Colonic mucosa (tissue), 4 donors: ENCODE measurements around the gene CENPV. TPM values are rescaled to one million over a fixed set of nuclear protein-coding genes. Genes with fewer than 3 reads are reported as not detected.

Source experiments
- DNase-seq: peaks from one replicate; pipeline ENCODE4 v3.0.0-alpha.2; 2020
- H3K27ac ChIP-seq: fragments of 200-600 bp; one replicate; pipeline ENCODE4 v1.8.0; 2021
- H3K27me3 ChIP-seq: fragments of 200-600 bp; one replicate; pipeline ENCODE4 v1.8.0; 2021
- H3K36me3 ChIP-seq: fragments of 200-600 bp; one replicate; pipeline ENCODE4 v1.8.0; 2021
- H3K4me1 ChIP-seq: fragments of 200-600 bp; one replicate; pipeline ENCODE4 v1.8.0; 2021; ENCODE audit warnings: mild to moderate bottlenecking
- H3K4me3 ChIP-seq: fragments of 200-600 bp; one replicate; pipeline ENCODE4 v1.8.0; 2021
- H3K9ac ChIP-seq, 2 donors: one replicate each; pipeline ENCODE4 v1.7.0; 2013; ENCODE audit warnings: control low read depth in 2 of 2, low read depth in 2 of 2, low read length in 2 of 2
- H3K9me3 ChIP-seq: fragments of 200-600 bp; one replicate; pipeline ENCODE4 v1.8.0; 2021
- CTCF ChIP-seq: fragments of 200-600 bp; IDR thresholded peaks from one replicate; pipeline ENCODE4 v1.8.0; 2022; ENCODE audit warnings: antibody characterized with exemption, mild to moderate bottlenecking
- intact Hi-C: fragments of 100-400 bp; cut with DNase I; formaldehyde crosslinking; loops from one replicate; pipeline ENCODE4 v1.14.1; 2022
- total RNA-seq, 2 donors: library from RNA; stranded (reverse); fragmentation: NEBNext Ultra II Directional in 1 of 2; extraction: Animal tissue kit (Norgen Biotek cat#: 25700) in 1 of 2; gene quantifications; one replicate each; pipeline ENCODE4 v1.2.1, GENCODE V29; 2021
- donor health status: healthy.
- donor health status: DM: no; HTN: no; CAD: no.
- donor health status: DM: no; HTN: no; CAD: no.

Gene CENPV
- total RNA-seq, 2 donors from 2014 or later = 60.6 to 77.4 TPM

GRCh38 chr17:16379654-16380053 is 26.4 kb upstream of the CENPV start:
- no peak overlapping the region for H3K27ac ChIP-seq
- no peak for TF ChIP-seq CTCF
- peaks cover 11% of the 10 kb centered on the region for H3K36me3 ChIP-seq
- no peak overlapping the region for H3K4me3 ChIP-seq
- no peak for DNase-seq
- H3K27me3 ChIP-seq = no peaks in the 10 kb centered on the region
- H3K9me3 ChIP-seq = no peaks in the 10 kb centered on the region
- H3K9ac ChIP-seq = no peak overlapping the region
- peaks cover 10% of the 10 kb centered on the region for H3K4me1 ChIP-seq
- intact Hi-C loops = no loop called here

- TF ChIP-seq CTCF = no peak
- no peak overlapping the region for H3K4me3 ChIP-seq
- H3K27me3 ChIP-seq = no peaks in the 10 kb centered on the region
- no peaks in the 10 kb centered on the region for H3K9me3 ChIP-seq
- peak overlapping the region in 1 of 2 donors; percentile 46 for H3K9ac ChIP-seq
- intact Hi-C loops = no loop called here
- peak; percentile 78 for DNase-seq
- peak overlapping the region; percentile 40 for H3K27ac ChIP-seq
- H3K4me1 ChIP-seq = peaks cover 10% of the 10 kb centered on the region
- peaks cover 11% of the 10 kb centered on the region for H3K36me3 ChIP-seq
Measured at GRCh38 chr17:16378636-16379282, 25.5 kb upstream of the CENPV start.

GRCh38 chr17:16377941-16378341 is 24.7 kb upstream of the CENPV start:
- Histone ChIP-seq H3K27ac (peak overlapping the region; percentile 40), H3K27me3 (no peaks in the 10 kb centered on the region), H3K4me3 (no peak overlapping the region), H3K36me3 (peaks cover 6% of the 10 kb centered on the region), H3K9me3 (no peaks in the 10 kb centered on the region), H3K4me1 (peaks cover 7% of the 10 kb centered on the region), H3K9ac (peak overlapping the region in 1 of 2 donors; percentile 15)
- DNase-seq = peak; percentile 47
- intact Hi-C loops = no loop called here
- TF ChIP-seq CTCF = no peak

GRCh38 chr17:16374146-16374938 is 21.1 kb upstream of the CENPV start:
- Histone ChIP-seq H3K27ac (no peak overlapping the region), H3K4me3 (no peak overlapping the region), H3K9ac (no peak overlapping the region), H3K4me1 (no peaks in the 10 kb centered on the region), H3K36me3 (no peaks in the 10 kb centered on the region), H3K9me3 (no peaks in the 10 kb centered on the region), H3K27me3 (no peaks in the 10 kb centered on the region)
- intact Hi-C loops = no loop called here
- peak; percentile 42 for DNase-seq
- no peak for TF ChIP-seq CTCF

GRCh38 chr17:16371742-16372141 is 18.5 kb upstream of the CENPV start:
- TF ChIP-seq CTCF = no peak
- Histone ChIP-seq H3K27me3 (no peaks in the 10 kb centered on the region), H3K27ac (no peak overlapping the region), H3K9ac (no peak overlapping the region), H3K4me3 (no peak overlapping the region), H3K36me3 (no peaks in the 10 kb centered on the region), H3K4me1 (no peaks in the 10 kb centered on the region), H3K9me3 (no peaks in the 10 kb centered on the region)
- DNase-seq = no peak
- intact Hi-C loops = no loop called here
